Measurements from ENCODE around the gene AARS2.

The AARS2 gene

DNA sequence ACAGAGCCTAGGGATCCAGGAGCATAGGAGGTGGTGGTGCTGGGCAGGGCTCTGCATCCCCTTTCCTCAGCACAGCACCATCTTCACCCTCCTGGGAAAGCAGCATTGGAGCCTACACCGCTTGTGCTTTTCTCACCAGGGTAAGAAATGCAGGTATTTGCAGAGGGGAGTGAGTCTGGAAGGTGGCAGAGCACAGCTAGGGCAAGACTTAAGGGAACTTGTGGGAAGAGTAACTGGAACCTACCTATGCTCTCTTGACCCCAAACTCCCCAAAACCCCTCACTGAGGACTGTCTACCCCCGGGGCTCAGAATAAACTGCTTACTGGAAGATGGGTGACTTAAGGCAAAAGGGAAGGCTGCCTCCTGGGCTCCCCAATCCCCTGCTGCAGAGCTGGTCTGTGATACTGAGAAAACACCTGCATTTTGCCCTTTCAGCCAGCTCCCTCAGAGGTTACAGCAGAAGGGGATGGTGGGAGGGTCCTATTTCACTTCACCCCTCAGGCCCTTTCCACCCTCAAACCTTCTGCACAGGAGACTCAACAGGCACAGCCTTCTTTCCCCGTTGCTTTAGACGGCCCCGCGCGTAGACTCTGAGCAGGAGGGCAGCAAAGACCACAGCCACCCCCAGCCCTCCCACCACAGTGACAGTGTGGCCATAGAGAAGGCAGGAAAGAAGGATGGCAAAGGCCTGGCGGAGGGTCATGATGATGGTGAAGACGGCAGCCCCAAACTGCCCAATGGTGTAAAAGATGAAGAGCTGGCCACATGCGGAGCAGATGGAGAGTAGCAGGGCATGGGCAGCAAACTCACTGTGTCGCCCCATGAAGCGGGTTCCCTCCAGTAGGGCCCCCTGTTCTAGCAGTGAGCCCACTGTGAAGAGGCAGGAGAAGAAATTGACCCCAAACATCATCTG, 58.7 kb downstream of the AARS2 start:
- in situ Hi-C loops (cut with HindIII; ENCODE audit: low sequenced_read_pairs), result loop anchor here (5.0 to 10.0 kb wide), 2 partner anchors 50 to 83 kb away; no protein-coding TSS in a partner anchor

DNA sequence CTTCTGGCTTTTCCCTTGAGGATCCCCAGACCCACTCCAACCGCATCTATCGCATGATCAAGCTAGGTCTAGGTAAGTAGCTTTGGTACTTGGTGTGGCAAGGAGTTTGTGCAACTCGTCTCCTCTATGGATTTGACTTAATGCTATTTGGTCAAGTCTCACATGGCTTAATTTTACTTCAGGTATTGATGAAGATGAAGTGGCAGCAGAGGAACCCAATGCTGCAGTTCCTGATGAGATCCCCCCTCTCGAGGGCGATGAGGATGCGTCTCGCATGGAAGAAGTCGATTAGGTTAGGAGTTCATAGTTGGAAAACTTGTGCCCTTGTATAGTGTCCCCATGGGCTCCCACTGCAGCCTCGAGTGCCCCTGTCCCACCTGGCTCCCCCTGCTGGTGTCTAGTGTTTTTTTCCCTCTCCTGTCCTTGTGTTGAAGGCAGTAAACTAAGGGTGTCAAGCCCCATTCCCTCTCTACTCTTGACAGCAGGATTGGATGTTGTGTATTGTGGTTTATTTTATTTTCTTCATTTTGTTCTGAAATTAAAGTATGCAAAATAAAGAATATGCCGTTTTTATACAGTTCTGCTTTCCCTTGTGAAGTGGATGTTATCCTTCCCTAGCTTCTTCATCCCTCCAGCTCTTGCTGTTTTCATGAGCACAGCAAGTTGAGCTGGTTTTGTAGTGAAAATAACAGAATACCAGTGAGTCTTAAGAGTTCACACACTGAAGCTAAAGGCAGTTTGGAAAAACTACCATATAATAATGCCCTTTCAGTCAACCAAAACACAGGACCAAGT, 59.6 kb downstream of the AARS2 start:
- in situ Hi-C loops (cut with HindIII; ENCODE audit: low sequenced_read_pairs), result loop anchor here (10.0 kb wide), 1 partner anchor 51 kb away; no protein-coding TSS in a partner anchor

DNA sequence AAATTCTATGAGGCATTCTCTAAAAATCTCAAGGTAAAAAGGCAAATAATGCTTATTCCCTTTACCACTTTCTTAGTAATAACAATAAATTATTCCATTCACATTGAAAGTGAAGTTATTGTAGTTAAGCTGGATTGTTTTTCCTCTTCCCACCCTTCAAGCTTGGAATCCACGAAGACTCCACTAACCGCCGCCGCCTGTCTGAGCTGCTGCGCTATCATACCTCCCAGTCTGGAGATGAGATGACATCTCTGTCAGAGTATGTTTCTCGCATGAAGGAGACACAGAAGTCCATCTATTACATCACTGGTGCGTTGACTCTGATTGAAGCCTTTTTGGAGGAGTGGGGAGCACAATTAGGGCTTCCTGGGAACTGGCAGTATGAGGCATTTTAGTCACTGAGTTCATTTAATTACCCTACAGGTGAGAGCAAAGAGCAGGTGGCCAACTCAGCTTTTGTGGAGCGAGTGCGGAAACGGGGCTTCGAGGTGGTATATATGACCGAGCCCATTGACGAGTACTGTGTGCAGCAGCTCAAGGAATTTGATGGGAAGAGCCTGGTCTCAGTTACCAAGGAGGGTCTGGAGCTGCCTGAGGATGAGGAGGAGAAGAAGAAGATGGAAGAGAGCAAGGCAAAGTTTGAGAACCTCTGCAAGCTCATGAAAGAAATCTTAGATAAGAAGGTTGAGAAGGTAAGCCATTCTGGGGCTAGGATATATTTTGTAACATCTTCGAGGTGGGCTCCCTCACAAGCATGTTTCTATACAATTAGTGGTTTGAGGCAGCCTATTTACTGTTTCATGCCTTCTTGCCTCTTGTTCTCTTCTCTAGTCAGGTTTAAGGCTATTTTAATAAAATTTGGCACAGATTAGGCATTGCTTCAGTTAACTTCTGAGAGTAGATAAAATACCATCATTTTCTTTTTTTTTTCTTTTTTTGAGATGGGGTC, 61.3 kb downstream of the AARS2 start:
- in situ Hi-C loops (cut with HindIII; ENCODE audit: low sequenced_read_pairs), result loop anchor here (10.0 kb wide), 1 partner anchor 53 kb away; no protein-coding TSS in a partner anchor

DNA sequence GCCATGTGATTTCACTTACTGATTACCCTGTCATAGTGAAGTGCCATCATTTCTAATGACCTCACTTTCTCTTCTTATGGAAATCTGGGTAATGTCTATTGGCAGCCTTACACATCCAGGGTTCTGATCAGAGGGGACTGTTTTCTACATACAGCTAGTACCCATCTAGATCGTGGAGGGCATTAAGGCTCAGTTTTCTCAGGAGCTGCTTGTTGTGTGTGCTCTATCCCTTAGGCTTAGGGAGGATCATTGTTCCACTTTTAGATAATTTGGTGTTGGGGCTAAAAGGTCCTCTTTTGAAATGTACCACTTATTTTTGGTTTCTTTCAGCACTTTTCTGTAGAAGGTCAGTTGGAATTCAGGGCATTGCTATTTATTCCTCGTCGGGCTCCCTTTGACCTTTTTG, 62.4 kb downstream of the AARS2 start:
- in situ Hi-C loops (cut with HindIII; ENCODE audit: low sequenced_read_pairs), result loop anchor here (10.0 kb wide), 1 partner anchor 54 kb away; no protein-coding TSS in a partner anchor

DNA sequence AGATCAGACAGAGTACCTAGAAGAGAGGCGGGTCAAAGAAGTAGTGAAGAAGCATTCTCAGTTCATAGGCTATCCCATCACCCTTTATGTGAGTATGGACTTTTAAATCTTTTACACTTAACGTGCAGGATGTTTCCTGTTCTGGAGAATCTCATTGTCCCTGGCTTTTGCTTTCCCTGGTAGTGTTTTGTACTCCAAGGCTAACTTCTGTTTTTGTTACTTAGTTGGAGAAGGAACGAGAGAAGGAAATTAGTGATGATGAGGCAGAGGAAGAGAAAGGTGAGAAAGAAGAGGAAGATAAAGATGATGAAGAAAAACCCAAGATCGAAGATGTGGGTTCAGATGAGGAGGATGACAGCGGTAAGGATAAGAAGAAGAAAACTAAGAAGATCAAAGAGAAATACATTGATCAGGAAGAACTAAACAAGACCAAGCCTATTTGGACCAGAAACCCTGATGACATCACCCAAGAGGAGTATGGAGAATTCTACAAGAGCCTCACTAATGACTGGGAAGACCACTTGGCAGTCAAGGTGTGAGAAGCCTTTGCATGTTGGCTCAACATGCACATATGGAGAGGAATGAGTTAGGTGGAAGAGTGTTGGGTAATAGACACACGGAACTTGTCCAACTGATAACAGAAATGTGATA, 63.0 kb downstream of the AARS2 start:
- in situ Hi-C loops (cut with HindIII; ENCODE audit: low sequenced_read_pairs), result loop anchor here (10.0 kb wide), 1 partner anchor 55 kb away; no protein-coding TSS in a partner anchor

All from DLD1 (cell line).